ENCODE measurements around the gene LDLRAD4.

The LDLRAD4 gene

DNA sequence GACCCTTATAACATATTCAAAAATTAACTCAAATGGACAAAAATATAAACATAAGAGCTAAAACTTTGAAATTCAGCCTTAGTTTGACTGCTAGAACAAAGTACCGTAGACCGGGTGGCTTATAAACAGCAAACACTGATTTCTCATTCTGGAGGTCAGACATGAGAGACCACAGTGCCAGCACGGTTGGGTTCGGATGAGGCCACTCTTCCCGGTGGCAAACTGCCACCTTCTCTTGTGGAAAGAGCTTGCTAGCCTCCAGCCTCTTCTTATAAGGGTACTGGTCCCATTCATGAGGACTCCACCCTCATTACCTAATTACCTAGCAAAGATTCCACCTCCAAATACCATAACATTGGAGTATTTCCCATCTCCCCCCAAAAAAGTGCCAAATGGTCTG is 416.5 kb downstream of the LDLRAD4 start:
- DNase-seq (ENCODE audit: low spot score), result no peak
- TF ChIP-seq, protein P1, sequence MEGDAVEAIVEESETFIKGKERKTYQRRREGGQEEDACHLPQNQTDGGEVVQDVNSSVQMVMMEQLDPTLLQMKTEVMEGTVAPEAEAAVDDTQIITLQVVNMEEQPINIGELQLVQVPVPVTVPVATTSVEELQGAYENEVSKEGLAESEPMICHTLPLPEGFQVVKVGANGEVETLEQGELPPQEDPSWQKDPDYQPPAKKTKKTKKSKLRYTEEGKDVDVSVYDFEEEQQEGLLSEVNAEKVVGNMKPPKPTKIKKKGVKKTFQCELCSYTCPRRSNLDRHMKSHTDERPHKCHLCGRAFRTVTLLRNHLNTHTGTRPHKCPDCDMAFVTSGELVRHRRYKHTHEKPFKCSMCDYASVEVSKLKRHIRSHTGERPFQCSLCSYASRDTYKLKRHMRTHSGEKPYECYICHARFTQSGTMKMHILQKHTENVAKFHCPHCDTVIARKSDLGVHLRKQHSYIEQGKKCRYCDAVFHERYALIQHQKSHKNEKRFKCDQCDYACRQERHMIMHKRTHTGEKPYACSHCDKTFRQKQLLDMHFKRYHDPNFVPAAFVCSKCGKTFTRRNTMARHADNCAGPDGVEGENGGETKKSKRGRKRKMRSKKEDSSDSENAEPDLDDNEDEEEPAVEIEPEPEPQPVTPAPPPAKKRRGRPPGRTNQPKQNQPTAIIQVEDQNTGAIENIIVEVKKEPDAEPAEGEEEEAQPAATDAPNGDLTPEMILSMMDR (IDR thresholded peaks at IDR 0.05; ENCODE audit: borderline replicate concordance, control extremely low read depth, extremely low read depth, insufficient read depth, missing control alignments), result no peak
- in situ Hi-C loops (cut with MboI; ENCODE audit: low sequenced_read_pairs, unreplicated experiment), result loop anchor here (25.0 kb wide), 1 partner anchor 423 kb away; the partner anchor contains the start of gene LDLRAD4

DNA sequence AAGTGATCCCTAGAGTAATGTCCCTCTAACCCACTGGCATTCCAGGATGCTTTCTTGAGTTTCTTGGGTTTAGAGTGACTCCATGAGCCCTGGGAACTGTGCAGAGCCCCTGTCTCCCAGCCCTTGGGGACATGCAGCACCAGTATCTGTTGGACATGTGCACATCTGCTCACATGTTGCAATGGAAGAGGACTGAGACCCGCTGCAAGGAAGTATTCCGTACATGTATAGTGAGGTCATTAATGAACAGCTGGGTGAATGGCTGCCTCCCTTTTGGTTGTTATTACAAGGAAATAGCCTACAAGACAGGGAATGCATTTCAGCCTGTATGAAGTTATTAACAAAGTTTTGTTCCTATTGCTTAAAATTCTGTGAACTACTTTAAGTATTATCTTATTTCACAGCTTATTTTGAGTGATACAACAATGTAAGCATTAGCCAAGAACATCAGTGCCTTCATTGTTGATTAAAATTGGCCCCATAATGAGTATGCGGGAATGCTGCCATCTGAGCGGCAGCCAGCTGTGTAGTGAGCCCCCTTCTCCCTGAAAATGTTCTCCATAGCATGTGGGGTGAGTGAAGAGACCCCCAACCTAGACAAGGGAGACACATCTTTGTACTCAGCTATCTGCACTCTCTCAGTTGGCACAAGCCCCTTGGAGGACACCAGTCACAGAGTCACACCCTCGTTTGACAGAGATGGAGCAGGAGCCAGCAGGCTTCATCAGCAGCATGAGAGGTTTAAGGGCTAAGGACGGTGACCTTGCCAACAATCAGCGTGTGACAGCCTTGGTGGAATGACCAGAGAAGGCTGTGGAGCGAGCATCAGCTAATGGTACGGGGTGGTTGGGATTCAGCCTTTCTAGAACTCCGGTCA is 420.4 kb downstream of the LDLRAD4 start:
- in situ Hi-C loops (cut with MboI; ENCODE audit: low sequenced_read_pairs, unreplicated experiment), result loop anchor here (25.0 kb wide), 1 partner anchor 427 kb away; the partner anchor contains the start of gene LDLRAD4

DNA sequence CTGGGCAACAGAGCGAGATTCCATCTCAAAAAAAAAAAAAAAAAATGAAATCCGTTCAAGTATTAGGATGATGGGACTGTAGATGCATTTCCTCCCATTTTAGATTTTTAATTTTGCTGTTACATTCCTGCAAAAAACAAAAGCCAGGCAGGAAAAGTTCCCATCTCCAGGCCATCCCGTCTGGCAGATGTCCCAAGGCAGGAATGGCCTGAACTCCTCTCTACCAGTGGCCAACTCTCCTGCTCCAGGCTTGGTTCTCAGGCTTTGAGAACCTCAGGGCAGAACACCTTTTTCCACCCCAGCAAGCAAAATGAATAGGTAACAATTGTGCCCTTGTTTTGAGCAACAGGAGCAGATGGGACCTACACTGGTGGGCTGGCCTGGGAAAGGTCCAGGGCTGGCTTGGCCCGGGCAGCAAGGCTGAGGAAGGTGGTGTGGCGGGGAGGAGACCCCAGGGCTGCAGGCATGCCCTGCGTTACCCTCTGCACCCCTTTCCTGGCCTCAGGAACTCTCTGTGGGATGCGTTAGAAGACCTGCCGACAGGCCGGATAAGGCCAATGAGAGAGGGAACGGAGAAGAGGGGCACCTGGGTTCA is 421.8 kb downstream of the LDLRAD4 start:
- TF ChIP-seq, protein P1 (IDR thresholded peaks at IDR 0.05; ENCODE audit: borderline replicate concordance, control extremely low read depth, extremely low read depth, insufficient read depth, missing control alignments), result no peak
- in situ Hi-C loops (cut with MboI; ENCODE audit: low sequenced_read_pairs, unreplicated experiment), result loop anchor here (25.0 kb wide), 1 partner anchor 428 kb away; the partner anchor contains the start of gene LDLRAD4

More for the DNA sequence above, 420.4 kb downstream of the LDLRAD4 start:
- TF ChIP-seq, protein P1 (IDR thresholded peaks at IDR 0.05; ENCODE audit: borderline replicate concordance, control extremely low read depth, extremely low read depth, insufficient read depth, missing control alignments), result no peak
- DNase-seq (ENCODE audit: low spot score), result no peak

DNA sequence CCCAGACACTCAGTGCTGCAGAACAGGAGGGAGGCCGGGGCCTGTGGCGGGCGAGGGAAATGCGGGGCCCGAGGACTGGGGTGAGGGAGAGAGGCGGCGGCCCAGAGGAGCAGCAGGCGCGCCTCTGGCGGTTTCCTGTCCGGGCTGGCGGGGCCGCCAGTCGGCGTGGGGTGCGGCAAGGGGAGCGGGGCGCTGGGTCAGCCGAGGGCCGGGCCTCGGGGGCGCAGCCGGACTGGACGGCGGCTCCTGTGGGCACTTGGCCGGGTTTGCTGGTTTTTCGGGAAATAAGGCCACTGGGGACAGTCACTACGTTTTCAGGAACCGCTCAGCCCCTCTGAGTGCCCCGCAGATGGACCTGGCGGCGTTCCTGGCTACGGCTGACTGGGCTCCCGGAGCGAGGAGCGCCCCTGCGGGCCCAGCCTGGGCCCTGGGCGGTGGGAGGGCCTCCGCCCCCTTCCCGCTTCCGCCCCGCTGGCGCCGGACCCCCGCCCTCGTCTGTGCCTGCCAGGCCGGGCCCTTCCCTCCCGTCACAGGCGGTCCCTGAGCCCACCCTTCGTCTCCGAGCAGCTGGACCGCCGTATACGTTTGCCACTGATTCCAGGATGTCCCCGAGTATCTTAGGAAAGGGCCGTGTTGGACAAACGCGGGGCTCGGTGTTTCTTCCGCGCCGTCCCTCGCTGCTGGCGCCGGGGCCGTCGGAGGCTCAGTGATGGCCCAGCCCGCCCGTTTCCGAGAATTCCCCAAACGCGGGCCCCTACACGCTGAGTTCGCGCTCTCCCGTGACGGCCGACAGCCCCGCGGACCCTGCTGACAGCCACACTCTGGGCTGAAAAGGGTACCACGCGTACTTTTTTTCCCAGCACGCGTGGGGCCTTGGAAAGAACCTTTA is 423.2 kb downstream of the LDLRAD4 start:
- in situ Hi-C loops (cut with MboI; ENCODE audit: low sequenced_read_pairs, unreplicated experiment), result loop anchor here (25.0 kb wide), 1 partner anchor 429 kb away; the partner anchor contains the start of gene LDLRAD4
- DNase-seq (ENCODE audit: low spot score), result no peak
- TF ChIP-seq, protein P1 (IDR thresholded peaks at IDR 0.05; ENCODE audit: borderline replicate concordance, control extremely low read depth, extremely low read depth, insufficient read depth, missing control alignments), result no peak

More for the DNA sequence above, 421.8 kb downstream of the LDLRAD4 start:
- DNase-seq (ENCODE audit: low spot score), result no peak

DNA sequence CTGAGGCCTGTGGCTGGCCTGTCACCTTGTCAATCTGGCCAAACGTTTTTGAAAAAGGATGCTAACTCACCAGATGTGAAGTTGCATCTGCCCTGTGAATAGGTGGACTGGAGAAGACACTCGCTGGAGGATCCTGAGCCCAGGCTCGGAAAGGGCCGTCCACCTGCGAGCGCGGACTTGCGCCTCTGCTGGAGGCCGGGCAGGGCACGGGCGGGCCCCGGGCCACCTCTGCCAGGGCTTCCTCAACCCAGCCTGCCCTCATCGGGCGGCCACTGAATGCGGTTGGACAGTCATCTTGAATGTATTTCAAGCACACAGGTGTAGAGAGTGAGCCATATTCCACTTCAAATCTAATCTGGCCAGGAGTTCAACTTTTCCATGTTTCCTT is 423.9 kb downstream of the LDLRAD4 start:
- TF ChIP-seq, protein P1 (IDR thresholded peaks at IDR 0.05; ENCODE audit: borderline replicate concordance, control extremely low read depth, extremely low read depth, insufficient read depth, missing control alignments), result no peak
- in situ Hi-C loops (cut with MboI; ENCODE audit: low sequenced_read_pairs, unreplicated experiment), result loop anchor here (25.0 kb wide), 1 partner anchor 430 kb away; the partner anchor contains the start of gene LDLRAD4
- DNase-seq (ENCODE audit: low spot score), result no peak

All from GM13976 (cell line).